ENCODE results near the gene C6orf52. TPM values are rescaled to one million over a fixed set of nuclear protein-coding genes. Genes with fewer than 3 reads are reported as not detected.

The C6orf52 gene
- total and polyA plus RNA-seq, 2 of the 13 experiments (the other 11 are each of a cell fraction or from before 2014, with no cell fraction given): 0.50 to 0.53 TPM

GRCh38 chr6:10722820-10723566, 28.6 kb upstream of the C6orf52 start, which contains the start of gene TMEM14C (continued):
- TF ChIP-seq ZNF556 (CRISPR knock-in tag; IDR thresholded peaks at IDR 0.05; ENCODE audit: borderline replicate concordance) (peak; percentile 98), SP140L (CRISPR knock-in tag; IDR thresholded peaks at IDR 0.05; ENCODE audit: borderline replicate concordance) (no peak), ZNF441 (CRISPR knock-in tag; IDR thresholded peaks at IDR 0.05; ENCODE audit: borderline replicate concordance) (peak; percentile 82; the same call in 1 of the 2 replicates), CEBPB (IDR thresholded peaks at IDR 0.05; ENCODE audit: borderline replicate concordance, low read depth, low read length) (peak; percentile 97), FOSL2 (CRISPR knock-in tag; IDR thresholded peaks at IDR 0.05) (peak; percentile 50; the same call in 1 of the 2 replicates), THAP11 (CRISPR knock-in tag; IDR thresholded peaks at IDR 0.05) (peak; percentile 87), ZBTB8A (CRISPR knock-in tag; IDR thresholded peaks at IDR 0.05; ENCODE audit: borderline replicate concordance, low read depth) (peak; percentile 88; the same call in 1 of the 2 replicates), KDM1A (CRISPR knock-in tag; IDR thresholded peaks at IDR 0.05) (no peak), ZNF792 (CRISPR knock-in tag; IDR thresholded peaks at IDR 0.05) (peak; percentile 96), ZNF142 (CRISPR knock-in tag; IDR thresholded peaks at IDR 0.05) (peak; percentile 79), MEIS1 (CRISPR knock-in tag; IDR thresholded peaks at IDR 0.05; ENCODE audit: borderline replicate concordance) (peak; percentile 99; the same call in 1 of the 2 replicates), KMT2B (CRISPR knock-in tag; IDR thresholded peaks at IDR 0.05) (peak; percentile 82), ZNF781 (CRISPR knock-in tag; IDR thresholded peaks at IDR 0.05; ENCODE audit: borderline replicate concordance, not compliant biosample characterization) (peak; percentile 90), TFE3 (CRISPR knock-in tag; IDR thresholded peaks at IDR 0.05) (peak; percentile 97), MTA3 (CRISPR knock-in tag; IDR thresholded peaks at IDR 0.05) (no peak), RAD51 (IDR thresholded peaks at IDR 0.05; ENCODE audit: borderline replicate concordance) (peak; percentile 72), JUND (CRISPR knock-in tag; IDR thresholded peaks at IDR 0.05) (peak; percentile 51; the same call in 1 of the 2 replicates)
